HepG2 (cell line): ENCODE data around the gene SKI.

Experiments used
- HMGXB4 ChIP-seq, 2 experiments: sonication (generic) in 1 of 2; formaldehyde crosslinking in 1 of 2; IDR thresholded peaks; 2 replicates each; pipeline versions ENCODE4 v1.4.0 to v1.6.1; 2018 to 2020; ENCODE audit warnings: missing genetic modification reagents in 2 of 2, borderline replicate concordance in 1 of 2, low read depth in 1 of 2, mild to moderate bottlenecking in 1 of 2, missing biosample characterization in 1 of 2
- NAIF1 ChIP-seq: sonication (generic); formaldehyde crosslinking; IDR thresholded peaks from 2 replicates; pipeline ENCODE4 v1.5.0; 2020; ENCODE audit warnings: mild to moderate bottlenecking, missing genetic modification reagents, borderline replicate concordance
- PBX3 ChIP-seq: sonication (generic); formaldehyde crosslinking; IDR thresholded peaks from 2 replicates; pipeline ENCODE4 v1.8.1; 2023; ENCODE audit warnings: missing genetic modification reagents, inconsistent platforms, borderline replicate concordance

- no peak for TF ChIP-seq HMGXB4 (CRISPR knock-in tag; IDR thresholded peaks at IDR 0.05; ENCODE audit: borderline replicate concordance in 1 of 2, low read depth in 1 of 2)
- TF ChIP-seq NAIF1 (CRISPR knock-in tag): no peak
- no peak for TF ChIP-seq PBX3 (CRISPR knock-in tag)
Observed at GRCh38 chr1:2282556-2283270, 54.6 kb downstream of the SKI start.
